ENCODE results near the gene KIAA1217.
"Not testable (repeated sequence)": the region's sequence is repeated elsewhere in the genome, so short reads cannot be mapped to it uniquely, and the experiment has no call there.

Gene KIAA1217

GRCh38 chr10:24334279-24334939 is 125.5 kb downstream of the KIAA1217 start:
- no peak overlapping the region for H3K4me2 ChIP-seq (ENCODE audit: low read length)
- H3K36me3 ChIP-seq (ENCODE audit: control insufficient read depth, low read length) = no peaks in the 10 kb centered on the region
- no peaks in the 10 kb centered on the region for H3K79me2 ChIP-seq (ENCODE audit: control insufficient read depth, low read length)
- H3K9me3 ChIP-seq (ENCODE audit: control insufficient read depth, insufficient read depth, low read length) = no peaks in the 10 kb centered on the region
- no peaks in the 10 kb centered on the region for H3F3A ChIP-seq (ENCODE audit: control insufficient read depth, insufficient read depth)
- no peaks in the 10 kb centered on the region for H3K27me3 ChIP-seq (ENCODE audit: control insufficient read depth, low read length)
- H3K9me2 ChIP-seq (replicated peaks; ENCODE audit: control insufficient read depth, low read length) = no peaks in the 10 kb centered on the region
- no peaks in the 10 kb centered on the region for H4K20me1 ChIP-seq (ENCODE audit: control insufficient read depth, insufficient read depth, low read depth, low read length)
- no peak overlapping the region for H3K4me3 ChIP-seq (ENCODE audit: low read length)
- no peak overlapping the region for H3K27ac ChIP-seq (ENCODE audit: low read depth, low read length)
- peaks cover 11% of the 10 kb centered on the region for H3K4me1 ChIP-seq (ENCODE audit: control insufficient read depth, low read length)
- TF ChIP-seq CTCF (IDR thresholded peaks at IDR 0.05; ENCODE audit: low read depth, low read length, poor library complexity, severe bottlenecking) (no peak), EZH2phosphoT487 (IDR thresholded peaks at IDR 0.05; ENCODE audit: borderline replicate concordance, low read length) (no peak)

GRCh38 chr10:24337723-24338122 is 128.8 kb downstream of the KIAA1217 start:
- not testable (repeated sequence) for H3K9me2 ChIP-seq (replicated peaks; ENCODE audit: control insufficient read depth, low read length); H3K27ac ChIP-seq (ENCODE audit: low read depth, low read length); H3K9me3 ChIP-seq (ENCODE audit: control insufficient read depth, insufficient read depth, low read length); H3K4me1 ChIP-seq (ENCODE audit: control insufficient read depth, low read length); H4K20me1 ChIP-seq (ENCODE audit: control insufficient read depth, insufficient read depth, low read depth, low read length); H3K4me2 ChIP-seq (ENCODE audit: low read length); H3K79me2 ChIP-seq (ENCODE audit: control insufficient read depth, low read length); H3K4me3 ChIP-seq (ENCODE audit: low read length); H3K27me3 ChIP-seq (ENCODE audit: control insufficient read depth, low read length); H3K36me3 ChIP-seq (ENCODE audit: control insufficient read depth, low read length); H3F3A ChIP-seq (ENCODE audit: control insufficient read depth, insufficient read depth)

- no peak overlapping the region for H3K4me2 ChIP-seq (ENCODE audit: low read length)
- TF ChIP-seq CTCF (IDR thresholded peaks at IDR 0.05; ENCODE audit: low read depth, low read length, poor library complexity, severe bottlenecking) = no peak
- no peak for TF ChIP-seq EZH2phosphoT487 (IDR thresholded peaks at IDR 0.05; ENCODE audit: borderline replicate concordance, low read length)
- no peaks in the 10 kb centered on the region for H3F3A ChIP-seq (ENCODE audit: control insufficient read depth, insufficient read depth)
- H3K79me2 ChIP-seq (ENCODE audit: control insufficient read depth, low read length) = no peaks in the 10 kb centered on the region
- no peaks in the 10 kb centered on the region for H3K36me3 ChIP-seq (ENCODE audit: control insufficient read depth, low read length)
- no peaks in the 10 kb centered on the region for H3K9me3 ChIP-seq (ENCODE audit: control insufficient read depth, insufficient read depth, low read length)
- H4K20me1 ChIP-seq (ENCODE audit: control insufficient read depth, insufficient read depth, low read depth, low read length) = no peaks in the 10 kb centered on the region
- no peaks in the 10 kb centered on the region for H3K27me3 ChIP-seq (ENCODE audit: control insufficient read depth, low read length)
- H3K9me2 ChIP-seq (replicated peaks; ENCODE audit: control insufficient read depth, low read length) = no peaks in the 10 kb centered on the region
- H3K4me3 ChIP-seq (ENCODE audit: low read length) = no peak overlapping the region
- no peak overlapping the region for H3K27ac ChIP-seq (ENCODE audit: low read depth, low read length)
- no peaks in the 10 kb centered on the region for H3K4me1 ChIP-seq (ENCODE audit: control insufficient read depth, low read length)
Measured at GRCh38 chr10:24339387-24339786, 130.4 kb downstream of the KIAA1217 start.

GRCh38 chr10:24340446-24340845 is 131.5 kb downstream of the KIAA1217 start:
- no peaks in the 10 kb centered on the region for H3K27me3 ChIP-seq (ENCODE audit: control insufficient read depth, low read length)
- H3K9me3 ChIP-seq (ENCODE audit: control insufficient read depth, insufficient read depth, low read length) = no peaks in the 10 kb centered on the region
- no peaks in the 10 kb centered on the region for H3F3A ChIP-seq (ENCODE audit: control insufficient read depth, insufficient read depth)
- H3K27ac ChIP-seq (ENCODE audit: low read depth, low read length) = no peak overlapping the region
- H3K4me1 ChIP-seq (ENCODE audit: control insufficient read depth, low read length) = no peaks in the 10 kb centered on the region
- TF ChIP-seq EZH2phosphoT487 (IDR thresholded peaks at IDR 0.05; ENCODE audit: borderline replicate concordance, low read length) (no peak), CTCF (IDR thresholded peaks at IDR 0.05; ENCODE audit: low read depth, low read length, poor library complexity, severe bottlenecking) (no peak)
- no peaks in the 10 kb centered on the region for H3K36me3 ChIP-seq (ENCODE audit: control insufficient read depth, low read length)
- no peaks in the 10 kb centered on the region for H3K79me2 ChIP-seq (ENCODE audit: control insufficient read depth, low read length)
- H3K9me2 ChIP-seq (replicated peaks; ENCODE audit: control insufficient read depth, low read length) = no peaks in the 10 kb centered on the region
- H4K20me1 ChIP-seq (ENCODE audit: control insufficient read depth, insufficient read depth, low read depth, low read length) = no peaks in the 10 kb centered on the region
- no peak overlapping the region for H3K4me2 ChIP-seq (ENCODE audit: low read length)
- no peak overlapping the region for H3K4me3 ChIP-seq (ENCODE audit: low read length)
